Chondrocyte (in vitro differentiated cells): ENCODE data around the gene TMEM269. TPM values are rescaled to one million over a fixed set of nuclear protein-coding genes. Genes with fewer than 3 reads are reported as not detected.
A peak's percentile ranks its signal among the peaks of the same experiment; 100 is the strongest.

Source experiments
- DNase-seq: peaks from one replicate; pipeline ENCODE4 v3.0.0; 2021; ENCODE audit warnings: mixed read lengths, low spot score
- H3K27ac Mint-ChIP-seq: one replicate; pipeline ENCODE4 v1.8.0; 2021; ENCODE audit warnings: mild to moderate bottlenecking, moderate library complexity, mixed read lengths; ENCODE audit not compliant: unreplicated experiment
- H3K27me3 Mint-ChIP-seq: 2 replicates; pipeline ENCODE4 v1.8.0; 2021; ENCODE audit warnings: low read depth, mixed read lengths
- H3K36me3 Mint-ChIP-seq: 2 replicates; pipeline ENCODE4 v1.8.0; 2021; ENCODE audit warnings: low read depth, mixed read lengths
- H3K4me1 Mint-ChIP-seq: 2 replicates; pipeline ENCODE4 v1.8.0; 2021; ENCODE audit warnings: low read depth, mild to moderate bottlenecking, mixed read lengths
- H3K4me3 Mint-ChIP-seq: one replicate; pipeline ENCODE4 v1.8.0; 2021; ENCODE audit warnings: mild to moderate bottlenecking, moderate library complexity, mixed read lengths; ENCODE audit not compliant: unreplicated experiment
- H3K9me3 Mint-ChIP-seq: 2 replicates; pipeline ENCODE4 v1.8.0; 2021; ENCODE audit warnings: low read depth, mixed read lengths
- CTCF ChIP-seq: fragments of 200-600 bp; sonication (generic); IDR thresholded peaks from 2 replicates; pipeline ENCODE4 v1.5.0; 2021; ENCODE audit warnings: antibody characterized with exemption, mild to moderate bottlenecking, moderate library complexity
- total RNA-seq: library from RNA; stranded (reverse); gene quantifications from 3 replicates; pipeline ENCODE4 v1.2.1, GENCODE V29; 2021

TMEM269 gene
- total RNA-seq, 1 donor from 2014 or later: 0.20 TPM

DNA sequence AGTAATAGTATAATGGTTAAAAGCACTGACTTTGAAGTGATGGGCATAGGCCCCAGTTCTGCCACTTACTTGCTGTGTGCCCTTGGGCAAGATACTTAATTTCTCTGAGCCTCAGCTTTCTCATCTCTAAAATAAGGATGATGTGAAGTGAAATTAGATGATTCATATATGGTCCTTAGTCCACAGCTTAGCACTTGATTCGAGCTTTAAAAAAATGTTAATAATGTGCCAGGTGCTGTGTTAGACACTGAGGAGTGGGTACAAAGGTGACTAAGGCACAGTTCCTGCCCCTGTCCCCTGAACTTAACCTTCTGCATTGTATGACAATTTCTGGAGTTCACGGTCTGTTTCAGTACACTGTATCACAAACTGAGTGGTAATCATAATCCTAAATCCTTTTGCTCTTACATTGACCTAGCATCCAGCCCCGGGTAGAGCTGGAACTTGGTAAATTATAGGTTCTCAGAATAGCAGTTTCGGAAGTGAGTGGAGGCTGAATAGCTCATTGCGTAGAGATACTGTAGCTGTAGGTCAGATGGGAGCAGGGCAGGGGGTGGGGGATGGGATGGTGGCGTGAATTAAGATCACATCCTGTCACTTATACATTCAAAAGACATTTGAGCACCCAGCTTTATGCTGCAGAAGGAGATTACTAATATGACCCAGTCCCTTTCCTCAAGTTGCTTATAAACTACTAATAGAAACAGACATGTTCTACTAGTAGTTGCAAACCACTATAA, 63.1 kb downstream of the TMEM269 start:
- peaks cover 25% of the 10 kb centered on the region for H3K36me3 Mint-ChIP-seq
- no peaks in the 10 kb centered on the region for H3K27me3 Mint-ChIP-seq
- H3K4me1 Mint-ChIP-seq: peaks cover 23% of the 10 kb centered on the region
- peak overlapping the region; percentile 93 for H3K4me3 Mint-ChIP-seq
- TF ChIP-seq CTCF: no peak
- DNase-seq: no peak
- no peaks in the 10 kb centered on the region for H3K9me3 Mint-ChIP-seq
- H3K27ac Mint-ChIP-seq: no peak overlapping the region

GRCh38 chr1:42848823-42849537, 64.2 kb downstream of the TMEM269 start:
- Mint-ChIP-seq H3K27ac (no peak overlapping the region), H3K4me3 (no peak overlapping the region), H3K36me3 (peaks cover 20% of the 10 kb centered on the region), H3K4me1 (peaks cover 23% of the 10 kb centered on the region), H3K27me3 (no peaks in the 10 kb centered on the region), H3K9me3 (no peaks in the 10 kb centered on the region)
- no peak for DNase-seq
- no peak for TF ChIP-seq CTCF

DNA sequence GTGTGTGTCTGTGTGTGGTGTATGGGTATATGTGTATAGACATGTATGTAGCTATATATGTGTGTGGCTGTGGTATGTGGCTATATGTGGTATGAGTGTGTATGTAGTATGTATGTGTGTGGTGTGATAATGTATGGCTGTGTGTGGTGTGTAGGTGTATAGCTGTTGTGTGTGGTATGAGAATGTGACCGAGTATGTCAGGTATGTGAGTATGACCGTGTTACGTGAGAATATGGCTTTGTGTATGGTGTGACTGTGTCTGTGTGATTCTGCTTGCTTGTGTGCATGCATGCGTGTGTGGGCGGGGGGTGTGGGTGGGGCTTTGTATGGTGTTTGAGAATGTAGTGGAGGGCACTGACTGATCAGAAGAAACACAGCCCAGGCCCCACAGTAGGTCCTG, 65.2 kb downstream of the TMEM269 start:
- no peak for DNase-seq
- TF ChIP-seq CTCF: no peak
- Mint-ChIP-seq H3K9me3 (no peaks in the 10 kb centered on the region), H3K27me3 (no peaks in the 10 kb centered on the region), H3K36me3 (peaks cover 20% of the 10 kb centered on the region), H3K4me1 (peaks cover 23% of the 10 kb centered on the region), H3K4me3 (no peak overlapping the region), H3K27ac (no peak overlapping the region)

Other genes with a start within 250 kb of the TMEM269 start
- gene PPIH, start 126.6 kb upstream of the TMEM269 start, total RNA-seq: 22.6 to 35.3 TPM (median 24.3 TPM) in 3 replicates
- gene YBX1, start 102.6 kb upstream of the TMEM269 start, total RNA-seq: 582 to 659 TPM (median 593 TPM) in 3 replicates
- gene CLDN19, start 44.8 kb upstream of the TMEM269 start, total RNA-seq: not detected in 3 replicates
- gene P3H1, start 18.0 kb upstream of the TMEM269 start, total RNA-seq: 256 to 288 TPM (median 278 TPM) in 3 replicates
- gene C1orf50, start 17.7 kb upstream of the TMEM269 start, total RNA-seq: 6.7 to 6.9 TPM (median 6.7 TPM) in 3 replicates
- 13.1 to 15.7 TPM (median 13.7 TPM) in 3 replicates for gene ERMAP, start 32.1 kb downstream of the TMEM269 start, total RNA-seq
- gene SVBP, start 32.4 kb downstream of the TMEM269 start, total RNA-seq: 17.4 to 24.0 TPM (median 21.0 TPM) in 3 replicates
- gene ZNF691, start 61.6 kb downstream of the TMEM269 start, total RNA-seq: 5.5 to 7.6 TPM (median 7.4 TPM) in 3 replicates
- 141 to 192 TPM (median 190 TPM) in 3 replicates for gene SLC2A1, start 173.9 kb downstream of the TMEM269 start, total RNA-seq